Neural progenitor cell (in vitro differentiated cells): ENCODE data around the gene EGLN1. TPM values are rescaled to one million over a fixed set of nuclear protein-coding genes. Genes with fewer than 3 reads are reported as not detected.

Source experiments
- DNase-seq: peaks from one replicate; pipeline ENCODE4 v3.0.0-alpha.2; 2016; ENCODE audit warnings: low spot score
- H2AFZ ChIP-seq: fragments of 200-600 bp; sonication (generic); replicated peaks from 2 replicates; pipeline ENCODE4 v1.6.1; 2016; ENCODE audit warnings: antibody characterized with exemption
- H3F3A ChIP-seq: fragments of 200-600 bp; sonication (generic); 2 replicates; pipeline ENCODE4 v1.6.1; 2016; ENCODE audit warnings: antibody characterized with exemption, low read depth
- H3K27ac ChIP-seq: fragments of 200-600 bp; sonication (generic); 2 replicates; pipeline ENCODE4 v1.5.1; 2016; ENCODE audit warnings: mild to moderate bottlenecking
- H3K27me3 ChIP-seq: fragments of 200-600 bp; sonication (generic); 2 replicates; pipeline ENCODE4 v1.6.1; 2016; ENCODE audit warnings: mild to moderate bottlenecking, moderate library complexity
- H3K36me3 ChIP-seq: fragments of 200-600 bp; sonication (generic); 2 replicates; pipeline ENCODE4 v1.5.1; 2016
- H3K4me1 ChIP-seq: fragments of 200-600 bp; sonication (generic); 2 replicates; pipeline ENCODE4 v1.6.1; 2016; ENCODE audit warnings: mixed run types
- H3K4me2 ChIP-seq: fragments of 200-600 bp; sonication (generic); 2 replicates; pipeline ENCODE4 v1.6.1; 2016
- H3K4me3 ChIP-seq: fragments of 200-600 bp; sonication (generic); 2 replicates; pipeline ENCODE4 v1.5.1; 2016
- H3K79me2 ChIP-seq: fragments of 200-600 bp; sonication (generic); 2 replicates; pipeline ENCODE4 v1.6.1; 2016; ENCODE audit warnings: low read depth
- H3K9ac ChIP-seq: fragments of 200-600 bp; sonication (generic); 2 replicates; pipeline ENCODE4 v1.6.1; 2016
- H3K9me3 ChIP-seq: fragments of 200-600 bp; sonication (generic); 2 replicates; pipeline ENCODE4 v1.5.1; 2016; ENCODE audit warnings: low read depth
- H4K20me1 ChIP-seq: fragments of 200-600 bp; sonication (generic); 2 replicates; pipeline ENCODE4 v1.6.1; 2016; ENCODE audit warnings: low read depth
- H3K27ac Mint-ChIP-seq: 3 replicates; pipeline ENCODE4 v1.8.0; 2021; ENCODE audit warnings: mixed read lengths
- H3K27me3 Mint-ChIP-seq: 2 replicates; pipeline ENCODE4 v1.8.0; 2022; ENCODE audit warnings: low read depth, mild to moderate bottlenecking, inconsistent platforms, moderate library complexity, mixed read lengths; ENCODE audit not compliant: insufficient read depth
- H3K36me3 Mint-ChIP-seq: 3 replicates; pipeline ENCODE4 v1.8.0; 2021; ENCODE audit warnings: mixed read lengths
- H3K4me1 Mint-ChIP-seq: 3 replicates; pipeline ENCODE4 v1.8.0; 2021; ENCODE audit warnings: mixed read lengths
- H3K4me3 Mint-ChIP-seq: 3 replicates; pipeline ENCODE4 v1.8.0; 2021; ENCODE audit warnings: mild to moderate bottlenecking, moderate library complexity, mixed read lengths
- H3K9me3 Mint-ChIP-seq: 3 replicates; pipeline ENCODE4 v1.8.0; 2020; ENCODE audit warnings: mixed read lengths
- EZH2 ChIP-seq: fragments of 200-600 bp; sonication (generic); IDR thresholded peaks from 2 replicates; pipeline ENCODE4 v1.6.1; 2017; ENCODE audit warnings: antibody characterized with exemption, mild to moderate bottlenecking, moderate library complexity
- EZH2phosphoT487 ChIP-seq: fragments of 200-600 bp; sonication (generic); IDR thresholded peaks from 2 replicates; pipeline ENCODE4 v1.6.1; 2017; ENCODE audit warnings: antibody characterized with exemption
- total RNA-seq: library from RNA; depleted of rRNA; stranded (reverse); fragments of >200 nt; gene quantifications from 2 replicates; pipeline ENCODE4 v1.2.3, GENCODE V29; 2015; ENCODE audit warnings: low replicate concordance
- TF ChIP-seq, protein P1 (sequence below): fragments of 200-600 bp; sonication (generic); IDR thresholded peaks from 2 replicates; pipeline ENCODE4 v1.5.1; 2017; ENCODE audit warnings: antibody characterized with exemption, mild to moderate bottlenecking

The EGLN1 gene
- total RNA-seq, 1 donor from 2014 or later: 30.3 TPM

DNA sequence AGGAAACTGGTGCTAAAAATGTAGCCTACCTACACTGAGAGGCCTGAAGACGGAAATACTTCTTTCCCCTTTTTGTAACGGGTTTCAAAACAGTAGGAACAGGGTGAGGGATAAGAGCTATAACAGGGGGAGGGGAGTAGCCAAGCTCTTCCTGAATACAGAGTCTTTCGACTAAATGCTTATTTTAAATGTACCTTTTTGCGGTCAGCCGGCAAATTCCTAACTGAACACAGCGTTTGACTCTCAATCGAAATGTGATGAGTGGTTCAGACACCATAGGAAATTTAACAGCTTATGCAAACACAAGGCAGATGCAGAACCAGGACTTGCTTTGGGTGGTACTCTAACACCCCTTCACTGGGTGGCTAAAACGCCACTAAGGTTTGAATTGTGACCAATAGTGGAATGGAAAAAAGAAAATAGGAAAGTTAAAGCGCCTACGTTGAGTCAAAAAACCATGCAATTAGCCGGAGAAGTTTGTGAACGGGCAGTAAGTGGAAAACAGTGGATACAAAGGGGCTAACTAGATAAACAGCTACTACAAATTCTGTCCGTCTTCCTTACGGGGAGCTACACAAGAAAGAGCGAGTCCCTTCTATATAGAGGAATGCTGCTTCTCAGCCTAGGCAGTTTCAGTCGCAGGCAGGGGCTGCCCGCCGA, 1.7 kb downstream of the EGLN1 start:
- H3K79me2 ChIP-seq: peaks cover 54% of the 10 kb centered on the region
- peaks cover 58% of the 10 kb centered on the region for H4K20me1 ChIP-seq
- peak overlapping the region; percentile 93 for H3K27ac Mint-ChIP-seq
- peaks cover 62% of the 10 kb centered on the region for H3K27me3 ChIP-seq
- H3K36me3 ChIP-seq: no peaks in the 10 kb centered on the region
- H3F3A ChIP-seq: peaks cover 31% of the 10 kb centered on the region
- no peaks in the 10 kb centered on the region for H3K9me3 Mint-ChIP-seq
- peak overlapping the region; percentile 88 for H3K4me3 ChIP-seq
- peak overlapping the region; percentile 93 for H3K4me3 Mint-ChIP-seq
- H3K4me2 ChIP-seq: peak overlapping the region; percentile 83
- peak overlapping the region; percentile 14 for H3K9ac ChIP-seq
- H3K36me3 Mint-ChIP-seq: peaks cover 2% of the 10 kb centered on the region
- peak; percentile 27 for DNase-seq
- H3K27ac ChIP-seq: no peak overlapping the region
- no peaks in the 10 kb centered on the region for H3K9me3 ChIP-seq
- peaks cover 24% of the 10 kb centered on the region for H3K4me1 ChIP-seq
- H3K4me1 Mint-ChIP-seq: peaks cover 33% of the 10 kb centered on the region
- no peak overlapping the region for H2AFZ ChIP-seq
- H3K27me3 Mint-ChIP-seq: peaks cover 2% of the 10 kb centered on the region
- TF ChIP-seq EZH2 (no peak), EZH2phosphoT487 (no peak)
- TF ChIP-seq, protein P1, sequence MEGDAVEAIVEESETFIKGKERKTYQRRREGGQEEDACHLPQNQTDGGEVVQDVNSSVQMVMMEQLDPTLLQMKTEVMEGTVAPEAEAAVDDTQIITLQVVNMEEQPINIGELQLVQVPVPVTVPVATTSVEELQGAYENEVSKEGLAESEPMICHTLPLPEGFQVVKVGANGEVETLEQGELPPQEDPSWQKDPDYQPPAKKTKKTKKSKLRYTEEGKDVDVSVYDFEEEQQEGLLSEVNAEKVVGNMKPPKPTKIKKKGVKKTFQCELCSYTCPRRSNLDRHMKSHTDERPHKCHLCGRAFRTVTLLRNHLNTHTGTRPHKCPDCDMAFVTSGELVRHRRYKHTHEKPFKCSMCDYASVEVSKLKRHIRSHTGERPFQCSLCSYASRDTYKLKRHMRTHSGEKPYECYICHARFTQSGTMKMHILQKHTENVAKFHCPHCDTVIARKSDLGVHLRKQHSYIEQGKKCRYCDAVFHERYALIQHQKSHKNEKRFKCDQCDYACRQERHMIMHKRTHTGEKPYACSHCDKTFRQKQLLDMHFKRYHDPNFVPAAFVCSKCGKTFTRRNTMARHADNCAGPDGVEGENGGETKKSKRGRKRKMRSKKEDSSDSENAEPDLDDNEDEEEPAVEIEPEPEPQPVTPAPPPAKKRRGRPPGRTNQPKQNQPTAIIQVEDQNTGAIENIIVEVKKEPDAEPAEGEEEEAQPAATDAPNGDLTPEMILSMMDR: no peak

DNA sequence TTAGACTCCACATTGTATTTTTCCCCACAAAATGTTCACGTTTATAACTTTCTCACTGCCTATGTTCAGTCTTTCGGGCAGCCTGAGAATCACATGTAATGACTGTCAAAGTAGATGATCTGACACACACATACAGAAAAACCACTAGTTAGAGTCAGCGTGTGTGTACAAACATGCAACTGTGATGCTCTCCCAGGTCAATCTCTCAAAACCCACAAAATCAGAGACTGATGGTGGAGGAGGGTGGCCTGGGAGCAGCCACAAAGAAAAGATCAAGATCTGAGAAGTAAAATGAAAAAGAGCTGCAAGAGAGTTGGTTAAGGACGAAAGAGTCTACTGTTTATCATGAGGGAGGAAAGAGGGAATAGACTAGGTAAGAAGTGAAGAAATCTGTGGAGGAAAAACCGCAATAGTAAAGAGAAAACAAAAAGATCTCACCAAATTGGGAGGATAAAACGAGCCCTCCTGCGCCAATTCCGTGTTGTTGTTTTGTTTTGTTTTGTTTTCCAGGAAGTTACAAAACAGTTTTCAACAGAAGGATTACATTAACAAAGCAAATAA, 2.3 kb downstream of the EGLN1 start:
- H3K9me3 ChIP-seq: no peaks in the 10 kb centered on the region
- peak overlapping the region; percentile 83 for H3K4me2 ChIP-seq
- peaks cover 56% of the 10 kb centered on the region for H3K27me3 ChIP-seq
- Mint-ChIP-seq H3K4me3 (peak overlapping the region; percentile 93), H3K4me1 (peaks cover 36% of the 10 kb centered on the region), H3K36me3 (peaks cover 2% of the 10 kb centered on the region), H3K9me3 (no peaks in the 10 kb centered on the region), H3K27me3 (peaks cover 2% of the 10 kb centered on the region), H3K27ac (peak overlapping the region; percentile 17)
- H3K79me2 ChIP-seq: peaks cover 57% of the 10 kb centered on the region
- H3K4me3 ChIP-seq: peak overlapping the region; percentile 88
- TF ChIP-seq, protein P1: no peak
- no peak for TF ChIP-seq EZH2
- no peak for TF ChIP-seq EZH2phosphoT487
- peaks cover 31% of the 10 kb centered on the region for H3F3A ChIP-seq
- peaks cover 64% of the 10 kb centered on the region for H4K20me1 ChIP-seq
- no peak overlapping the region for H2AFZ ChIP-seq
- H3K36me3 ChIP-seq: no peaks in the 10 kb centered on the region
- peak overlapping the region; percentile 14 for H3K9ac ChIP-seq
- no peak overlapping the region for H3K27ac ChIP-seq
- peaks cover 24% of the 10 kb centered on the region for H3K4me1 ChIP-seq
- DNase-seq: peak; percentile 5

DNA sequence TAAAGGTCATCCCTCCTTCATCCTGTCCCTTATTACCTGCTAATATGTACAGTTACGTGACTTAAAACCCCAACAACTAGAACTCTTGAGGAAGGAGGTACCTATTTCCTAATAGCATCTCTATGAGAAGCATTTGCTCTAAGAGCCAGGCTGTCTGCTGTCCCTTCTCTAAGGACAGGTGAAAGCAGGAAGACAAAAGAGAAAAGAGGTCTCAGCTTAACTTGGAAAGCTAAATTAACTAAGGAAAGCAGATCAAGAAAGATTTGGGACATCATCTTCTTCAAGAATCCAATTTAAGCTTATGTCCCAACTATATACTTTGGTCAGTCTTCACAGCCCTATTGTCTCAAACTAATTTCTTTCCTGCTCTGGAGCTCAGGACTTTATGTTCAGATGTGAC, 2.9 kb downstream of the EGLN1 start:
- Mint-ChIP-seq H3K27ac (no peak overlapping the region), H3K27me3 (peaks cover 2% of the 10 kb centered on the region), H3K9me3 (no peaks in the 10 kb centered on the region), H3K4me1 (peaks cover 39% of the 10 kb centered on the region), H3K4me3 (peak overlapping the region; percentile 93), H3K36me3 (peaks cover 5% of the 10 kb centered on the region)
- no peak for DNase-seq
- no peak overlapping the region for H3K9ac ChIP-seq
- peaks cover 24% of the 10 kb centered on the region for H3K4me1 ChIP-seq
- peaks cover 31% of the 10 kb centered on the region for H3F3A ChIP-seq
- peak overlapping the region; percentile 88 for H3K4me3 ChIP-seq
- no peak overlapping the region for H2AFZ ChIP-seq
- TF ChIP-seq, protein P1: no peak
- no peak for TF ChIP-seq EZH2phosphoT487
- TF ChIP-seq EZH2: no peak
- no peaks in the 10 kb centered on the region for H3K9me3 ChIP-seq
- no peaks in the 10 kb centered on the region for H3K36me3 ChIP-seq
- H3K27ac ChIP-seq: no peak overlapping the region
- peaks cover 57% of the 10 kb centered on the region for H3K79me2 ChIP-seq
- peak overlapping the region; percentile 83 for H3K4me2 ChIP-seq
- peaks cover 49% of the 10 kb centered on the region for H3K27me3 ChIP-seq
- peaks cover 71% of the 10 kb centered on the region for H4K20me1 ChIP-seq
